ENCODE measurements around the gene TUBB4B. TPM values are rescaled to one million over a fixed set of nuclear protein-coding genes. Genes with fewer than 3 reads are reported as not detected.
A peak's percentile ranks its signal among the peaks of the same experiment; 100 is the strongest.
"Not testable (repeated sequence)": the region's sequence is repeated elsewhere in the genome, so short reads cannot be mapped to it uniquely, and the experiment has no call there.

TUBB4B gene
- polyA plus RNA-seq, 2 of the 4 experiments (the other 2 are of a cell fraction): 256 to 671 TPM

- ATAC-seq: no peak
- H3K4me2 ChIP-seq: peak overlapping the region; percentile 65
- ChIA-PET POLR2A (interaction anchor here (0.7 to 1.8 kb wide), 2 partner anchors 14 to 48 kb away, joined by 3 to 4 read pairs; no protein-coding TSS in a partner anchor), CTCF (interaction anchor here (0.6 to 13.1 kb wide), 64 partner anchors 8 to 431 kb away, joined by 3 to 236 read pairs (median 5); partner anchors contain the start of genes ANAPC2, CYSRT1, DPP7 and FUT7)
- H3K4me1 ChIP-seq: peaks cover 35% of the 10 kb centered on the region
- TF ChIP-seq CEBPB (IDR thresholded peaks at IDR 0.05): no peak
- no peak for TF ChIP-seq NFE2L2 (conservative IDR thresholded peaks at IDR 0.05; ENCODE audit: low read length)
- no peak for TF ChIP-seq RARB (CRISPR knock-in tag; IDR thresholded peaks at IDR 0.05)
- no peaks in the 10 kb centered on the region for H3K9me3 ChIP-seq
- DNase-seq (ENCODE audit: low read depth in 1 of 2, low spot score in 1 of 2): no peak
- 43% methylated on average over 3 of the region's 11 CpGs for WGBS (ENCODE audit: missing lambda C conversion rate)
- peak overlapping the region in 1 of 2 experiments; percentile 63; a peak in 3 of 6 replicates for H3K27ac ChIP-seq
- H3K4me3 ChIP-seq: no peak overlapping the region
- FAIRE-seq: no peak
Observed at GRCh38 chr9:137236936-137237421, 4.1 kb upstream of the TUBB4B start.

- ATAC-seq (no peak), FAIRE-seq (no peak), DNase-seq (ENCODE audit: low read depth in 1 of 2, low spot score in 1 of 2) (peak in 1 of 2 experiments; percentile 42)
- Histone ChIP-seq H3K9me3 (no peaks in the 10 kb centered on the region), H3K27ac (peak overlapping the region in 1 of 2 experiments; percentile 63; a peak in 2 of 6 replicates), H3K4me2 (peak overlapping the region; percentile 13; the same call in 2 of the 3 replicates), H3K4me3 (no peak overlapping the region), H3K4me1 (peaks cover 42% of the 10 kb centered on the region)
- ChIA-PET CTCF (interaction anchor here (0.6 to 13.1 kb wide), 24 partner anchors 9 to 275 kb away, joined by 3 to 236 read pairs (median 7); partner anchors contain the start of genes ANAPC2, CYSRT1, DPP7 and MAN1B1), POLR2A (interaction anchor here (1.8 kb wide), 1 partner anchor 49 kb away, joined by 4 read pairs; no protein-coding TSS in a partner anchor)
- 63% methylated on average over 10 of the region's 13 CpGs for whole genome bisulfite sequencing (ENCODE audit: missing lambda C conversion rate)
- no peak for TF ChIP-seq PHF8 (IDR thresholded peaks at IDR 0.05; ENCODE audit: borderline replicate concordance, low read depth)
- no peak for TF ChIP-seq CHD4 (IDR thresholded peaks at IDR 0.05; ENCODE audit: borderline replicate concordance)
- no peak for TF ChIP-seq KDM1A (IDR thresholded peaks at IDR 0.05; ENCODE audit: low read depth)
- TF ChIP-seq GATA3 (IDR thresholded peaks at IDR 0.05; ENCODE audit: borderline replicate concordance): no peak
- TF ChIP-seq JUN (IDR thresholded peaks at IDR 0.05): no peak
- TF ChIP-seq PBX3 (IDR thresholded peaks at IDR 0.05): no peak
- TF ChIP-seq ESRRA (IDR thresholded peaks at IDR 0.05; ENCODE audit: borderline replicate concordance, low read length): no peak
Observed at GRCh38 chr9:137237759-137238726, 3.0 kb upstream of the TUBB4B start.

- ChIA-PET POLR2A (interaction anchor here (0.6 to 3.3 kb wide), 14 partner anchors 10 to 193 kb away, joined by 3 to 97 read pairs (median 8); partner anchors contain the start of genes CYSRT1, DPP7, NELFB and NPDC1), CTCF (interaction anchor here (0.9 to 13.1 kb wide), 11 partner anchors 8 to 210 kb away, joined by 3 to 236 read pairs (median 4); partner anchors contain the start of genes CYSRT1, NELFB, RNF208 and RNF224)
- H3K4me1 ChIP-seq: peaks cover 54% of the 10 kb centered on the region
- ATAC-seq; DNase-seq (ENCODE audit: low read depth in 1 of 2, low spot score in 1 of 2); FAIRE-seq; H3K9me3 ChIP-seq: not testable (repeated sequence)
- peak overlapping the region; percentile 81 for H3K4me2 ChIP-seq
- H3K27ac ChIP-seq: peak overlapping the region; percentile 97 to 99
- 75% methylated on average over 27 of the region's 27 CpGs for WGBS (ENCODE audit: missing lambda C conversion rate)
- peak overlapping the region; percentile 67 for H3K4me3 ChIP-seq
Observed at GRCh38 chr9:137239541-137240200, 1.4 kb upstream of the TUBB4B start.

GRCh38 chr9:137240318-137240840 is 708 bp upstream of the TUBB4B start:
- peak overlapping the region; percentile 97 to 99 for H3K27ac ChIP-seq
- CTCF ChIA-PET: interaction anchor here (0.9 to 13.1 kb wide), 13 partner anchors 9 to 211 kb away, joined by 3 to 236 read pairs (median 4); partner anchors contain the start of genes CYSRT1, NELFB, NRARP and RNF208
- TF ChIP-seq MYC (IDR thresholded peaks at IDR 0.05; ENCODE audit: borderline replicate concordance, low read length): peak; percentile 87
- peak; percentile 22; the same call in 1 of the 3 replicates for TF ChIP-seq CTCF (IDR thresholded peaks at IDR 0.05)
- TF ChIP-seq HOXB13 (CRISPR knock-in tag; IDR thresholded peaks at IDR 0.05; ENCODE audit: low read depth): no peak
- TF ChIP-seq USF2 (IDR thresholded peaks at IDR 0.05): peak; percentile 69
- TF ChIP-seq POLR2A (IDR thresholded peaks at IDR 0.05; ENCODE audit: low read length): peak; percentile 52
- TF ChIP-seq MAX (IDR thresholded peaks at IDR 0.05): peak; percentile 98
- peak; percentile 56; the same call in 1 of the 2 replicates for TF ChIP-seq MAZ (IDR thresholded peaks at IDR 0.05; ENCODE audit: borderline replicate concordance, low read depth, low read length)
- no peak for TF ChIP-seq PBX3 (IDR thresholded peaks at IDR 0.05)

More at GRCh38 chr9:137240318-137240840, 708 bp upstream of the TUBB4B start:
- Histone ChIP-seq H3K4me2 (peak overlapping the region; percentile 81), H3K9me3 (no peaks in the 10 kb centered on the region), H3K4me1 (peaks cover 54% of the 10 kb centered on the region), H3K4me3 (peak overlapping the region; percentile 67)
- no peak for FAIRE-seq
- WGBS (ENCODE audit: missing lambda C conversion rate): 0% methylated on average over 10 of the region's 58 CpGs
- POLR2A ChIA-PET: interaction anchor here (0.5 to 3.3 kb wide), 49 partner anchors 9 to 378 kb away, joined by 3 to 97 read pairs (median 5); partner anchors contain the start of genes ANAPC2, CYSRT1, DPP7 and EHMT1
- DNase-seq (ENCODE audit: low read depth in 1 of 2, low spot score in 1 of 2): peak in 1 of 2 experiments; percentile 80
- peak; percentile 17 to 46 for ATAC-seq

All from A549 (cell line).